C1 segment of cervical spinal cord (tissue), 14 donors: ENCODE data around the gene IMP4.

ENCODE experiments used
- DNase-seq, 14 donors: peaks; one replicate each; lab custom pipeline; 2025; lab: John Stamatoyannopoulos, UW

The IMP4 gene

DNA sequence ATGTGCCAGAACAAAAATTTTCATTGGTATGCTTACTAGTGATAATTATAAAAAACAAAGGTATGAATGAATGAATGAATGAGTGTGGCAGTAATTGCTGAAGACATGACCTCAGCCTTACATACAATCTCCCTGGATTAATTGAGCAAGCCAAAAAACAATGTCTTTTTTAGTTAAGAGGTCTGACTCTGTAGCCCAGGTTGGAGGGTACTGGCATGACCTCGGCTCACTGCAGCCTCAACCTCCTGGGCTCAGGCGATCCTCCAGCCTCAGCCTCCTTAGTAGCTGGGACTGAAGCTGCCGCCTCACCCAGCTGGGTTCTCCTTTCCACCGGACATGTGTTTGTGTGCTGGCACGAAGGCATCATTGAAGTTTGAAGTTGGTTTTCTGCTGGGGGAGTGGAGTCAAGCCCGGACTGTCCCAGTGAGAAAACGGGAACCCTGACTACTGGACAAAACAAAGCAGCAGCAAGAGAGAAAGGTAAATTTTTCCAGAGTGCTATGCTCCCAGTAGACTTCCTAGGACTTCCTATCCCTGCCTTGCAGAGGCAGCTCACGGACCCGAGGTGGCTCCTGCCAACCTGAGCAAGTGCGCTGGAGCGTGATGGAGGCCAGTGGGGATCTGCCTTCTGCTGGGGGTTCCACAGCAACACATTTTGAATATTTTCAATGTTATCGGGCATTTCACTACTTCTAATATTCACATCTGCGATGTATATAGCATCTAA lies 6.4 kb upstream of the IMP4 start:
- peak in 1 of 14 donors; percentile 48 for DNase-seq

DNA sequence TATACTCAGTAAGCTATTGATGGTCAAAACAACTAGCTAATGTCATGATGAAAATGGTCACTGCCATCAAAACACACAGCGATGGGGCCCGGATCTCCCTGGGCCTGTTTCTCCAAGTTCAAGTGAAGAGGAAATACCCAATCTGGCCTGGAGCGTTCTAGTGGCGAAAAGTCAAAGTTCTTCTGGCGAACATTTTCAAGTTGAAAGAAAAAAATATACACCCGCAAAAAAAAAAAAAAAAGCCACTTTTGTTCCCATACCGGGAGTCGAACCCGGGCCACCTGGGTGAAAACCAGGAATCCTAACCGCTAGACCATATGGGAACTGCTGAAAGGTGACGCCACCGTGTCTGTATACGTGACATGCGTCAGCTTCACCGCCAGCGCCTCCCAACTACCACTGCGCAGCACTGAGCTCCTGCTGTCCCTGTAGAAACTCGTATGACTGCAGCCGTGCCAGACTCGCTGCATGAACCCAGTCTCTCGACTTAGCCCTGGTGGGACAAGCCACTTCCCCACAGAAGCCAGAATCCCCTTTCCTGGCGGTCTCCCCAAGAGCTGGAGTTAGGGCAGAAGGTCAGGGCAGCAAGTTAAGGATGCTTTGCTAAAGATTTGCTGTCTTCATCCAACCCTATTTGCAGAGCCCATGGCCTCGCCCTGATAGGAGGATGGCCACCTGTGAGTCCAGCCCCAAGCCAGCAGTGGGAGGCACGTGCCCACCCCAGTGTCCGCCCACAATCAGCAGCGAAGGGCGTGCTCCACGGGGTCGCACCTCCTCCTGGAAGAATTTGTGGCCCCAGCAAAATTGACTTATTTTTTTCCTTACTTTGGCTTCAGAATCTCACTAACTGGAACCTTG lies 5.6 kb upstream of the IMP4 start:
- peak in 6 of 14 donors; percentile 6 to 89 (median 26) for DNase-seq

DNA sequence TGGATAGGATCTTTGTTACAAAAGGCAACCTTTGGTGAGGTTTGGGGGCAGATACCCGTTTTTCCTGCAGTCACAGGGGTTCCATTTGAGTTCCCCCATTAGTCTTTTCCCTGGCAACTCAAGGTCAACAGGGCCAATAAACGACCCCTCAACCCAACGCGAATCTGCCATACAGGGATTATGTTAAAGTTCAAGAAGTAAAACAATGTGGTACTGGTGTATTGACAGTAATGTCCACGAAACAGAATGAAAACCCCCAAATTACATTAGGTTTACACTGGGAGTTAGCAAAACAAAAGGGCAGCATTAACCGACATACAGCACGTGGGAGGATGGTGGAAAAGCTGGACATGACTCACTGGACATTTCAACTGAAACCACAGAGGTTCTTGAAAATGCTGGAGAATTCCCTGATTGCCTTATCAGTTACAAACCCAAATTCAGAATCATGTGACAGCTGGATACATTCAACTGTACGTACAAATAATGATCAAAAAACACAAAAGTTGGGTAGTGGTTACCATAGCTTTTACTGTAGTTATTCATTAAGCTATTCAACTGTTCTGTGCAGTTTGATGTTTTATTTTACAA lies 4.9 kb upstream of the IMP4 start:
- no peak for DNase-seq

DNA sequence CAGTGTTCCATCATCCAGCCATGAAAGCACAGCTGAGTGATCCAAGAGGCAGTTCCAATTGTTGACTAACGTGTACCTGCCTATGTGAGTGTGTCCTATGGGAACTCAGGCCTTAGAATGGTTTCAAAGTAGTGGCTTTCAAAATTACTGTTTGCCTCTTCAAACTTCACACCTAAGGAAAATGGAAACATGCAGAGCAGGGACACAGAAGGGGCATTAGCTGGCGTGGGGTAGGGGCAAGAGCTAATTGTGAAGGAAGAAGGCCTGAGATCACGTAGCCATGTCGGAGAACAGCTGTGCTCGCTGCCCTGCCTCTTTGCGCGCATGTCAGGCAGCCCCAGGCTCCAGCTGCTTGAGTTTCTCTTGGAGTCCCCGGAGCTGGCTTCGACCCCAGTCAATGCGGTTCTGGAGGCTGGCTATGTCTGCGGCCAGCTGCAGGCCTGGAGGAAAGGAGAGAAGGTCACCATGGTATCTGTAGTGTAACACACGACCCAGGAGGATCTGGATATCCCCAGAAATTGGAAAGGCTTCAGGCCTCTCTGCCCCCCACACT lies 3.8 kb upstream of the IMP4 start:
- no peak for DNase-seq

DNA sequence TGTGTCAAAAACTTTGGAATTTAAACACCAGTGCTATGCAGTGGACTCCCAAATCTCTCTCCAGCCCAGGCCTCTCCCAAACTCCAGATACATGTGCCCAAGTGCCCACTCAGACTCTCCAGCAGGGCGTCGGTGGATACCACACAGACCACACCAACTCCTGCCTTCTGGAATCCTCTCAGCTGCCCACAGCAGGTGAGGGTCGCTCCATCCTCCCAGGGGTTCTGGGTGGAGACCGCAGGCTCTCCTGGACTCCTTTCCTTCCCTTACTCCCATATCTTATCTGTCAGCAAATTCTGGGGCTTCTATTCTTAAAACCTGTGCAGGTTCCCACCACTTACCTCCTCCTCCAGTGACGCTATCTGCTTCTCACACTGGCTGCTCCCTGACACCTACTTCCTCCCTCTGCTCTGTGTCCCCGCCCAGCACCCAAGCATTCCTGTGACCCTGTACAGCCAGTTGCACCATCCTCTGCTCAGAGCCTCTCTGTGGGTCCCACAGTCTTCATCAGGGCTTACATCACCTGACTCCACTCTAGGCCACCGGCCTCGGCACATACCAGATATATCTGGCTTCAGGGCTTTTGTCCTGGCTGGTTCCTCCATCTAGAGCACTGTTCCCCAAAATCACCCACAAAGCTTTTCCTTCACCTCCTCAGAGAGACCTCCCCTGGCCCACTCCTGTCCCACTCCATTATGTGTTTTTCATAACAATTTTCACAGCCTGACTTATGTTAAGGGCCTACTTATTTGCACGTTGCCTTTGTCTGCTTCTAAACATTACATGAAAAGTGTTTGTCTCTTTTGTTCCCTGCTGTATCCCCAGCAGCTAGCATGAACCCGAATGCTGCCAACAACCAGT lies 2.6 kb upstream of the IMP4 start:
- no peak for DNase-seq

DNA sequence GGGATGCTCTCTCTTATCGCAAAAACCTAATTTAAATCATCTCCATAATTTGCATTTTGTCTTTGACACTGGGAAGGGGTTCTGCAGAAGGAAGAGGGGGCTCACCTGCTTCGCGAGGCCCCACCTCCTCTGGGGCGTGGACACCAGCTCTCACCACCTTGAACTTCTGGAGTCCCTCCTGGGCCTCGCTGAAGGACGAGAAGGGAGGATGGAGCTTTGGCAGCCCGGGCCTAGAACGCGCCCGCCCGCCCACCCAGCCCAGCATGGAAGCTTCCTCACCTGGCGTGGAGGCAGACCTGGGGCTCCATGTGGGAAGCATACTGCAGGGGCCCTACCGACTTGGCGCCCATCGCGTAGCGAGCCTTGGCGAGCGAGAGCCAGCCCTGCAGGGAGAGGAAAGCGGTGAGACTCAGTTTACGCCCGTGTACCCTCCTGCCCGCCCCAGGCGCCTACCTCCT lies 1.1 kb upstream of the IMP4 start:
- DNase-seq, result no peak

GRCh38 chr2:130342020-130342532 lies 621 bp upstream of the IMP4 start:
- DNase-seq, result peak; percentile 78 to 99 (median 88)

DNA sequence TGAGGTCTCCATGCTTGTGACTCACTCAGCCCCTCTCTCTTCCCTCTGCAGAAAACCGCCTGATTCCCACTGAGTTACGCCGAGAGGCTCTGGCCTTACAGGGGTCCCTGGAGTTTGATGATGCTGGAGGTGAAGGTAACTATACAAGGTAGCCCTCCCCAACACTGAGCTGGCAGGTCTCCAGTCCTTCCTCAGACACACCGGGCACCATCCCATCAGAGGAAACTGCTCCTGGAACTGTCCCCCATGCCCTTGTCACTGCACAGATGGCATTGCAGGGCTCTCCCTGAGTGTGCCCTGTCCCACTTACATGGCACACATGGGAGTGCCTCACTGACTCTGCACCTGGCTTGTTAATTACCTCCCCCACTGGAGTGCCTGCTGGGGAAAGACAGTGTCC lies 1.9 kb downstream of the IMP4 start:
- DNase-seq, result no peak

- no peak for DNase-seq
Observed at GRCh38 chr2:130345091-130345490, 2.4 kb downstream of the IMP4 start.

- DNase-seq, result no peak
Observed at GRCh38 chr2:130345611-130346010, 2.9 kb downstream of the IMP4 start.

DNA sequence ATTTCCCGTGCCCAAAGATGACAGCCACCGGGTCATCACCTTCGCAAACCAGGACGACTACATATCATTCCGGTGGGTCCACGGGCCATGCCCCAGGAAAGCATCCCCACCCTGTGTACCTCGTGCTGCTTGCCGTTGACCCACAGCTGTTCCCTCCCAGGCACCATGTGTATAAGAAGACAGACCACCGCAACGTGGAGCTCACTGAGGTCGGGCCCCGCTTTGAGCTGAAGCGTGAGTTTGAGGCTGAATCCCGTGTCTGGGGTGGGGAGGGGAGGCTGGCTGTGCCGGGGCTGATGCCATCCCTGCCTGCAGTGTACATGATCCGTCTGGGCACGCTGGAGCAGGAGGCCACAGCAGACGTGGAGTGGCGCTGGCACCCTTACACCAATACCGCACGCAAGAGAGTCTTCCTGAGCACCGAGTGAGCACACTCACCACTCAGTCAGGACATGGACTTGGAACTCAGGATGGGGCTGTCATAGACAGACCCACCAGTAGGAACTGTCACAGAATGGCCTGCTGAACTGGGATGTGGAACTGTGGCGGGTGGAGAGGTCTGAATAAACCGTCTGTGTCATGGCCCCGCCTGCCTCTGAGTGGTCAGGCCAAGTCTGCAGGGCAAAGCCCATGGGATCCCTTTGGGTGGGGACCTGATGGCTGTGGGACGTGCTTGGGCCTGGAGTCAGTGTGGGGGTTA lies 3.5 kb downstream of the IMP4 start:
- no peak for DNase-seq

DNA sequence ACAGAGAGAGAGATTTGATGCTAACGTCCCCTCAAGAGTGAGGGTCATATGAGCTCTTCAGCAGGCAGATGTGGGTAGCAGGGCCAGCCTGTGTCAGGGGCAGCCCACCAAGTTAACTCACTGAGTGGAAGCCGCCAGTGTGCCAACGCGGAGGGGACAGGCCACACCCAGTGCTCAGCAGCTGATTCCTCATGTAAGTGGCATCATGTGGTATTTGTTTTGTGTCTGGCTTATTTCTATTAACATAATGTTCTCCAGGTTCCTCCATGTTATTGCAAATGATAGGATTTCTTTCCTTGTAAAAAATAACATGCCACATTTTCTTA lies 4.0 kb downstream of the IMP4 start:
- no peak for DNase-seq

GRCh38 chr2:130347220-130347925 lies 4.7 kb downstream of the IMP4 start:
- DNase-seq, result no peak

GRCh38 chr2:130349174-130349573 lies 6.5 kb downstream of the IMP4 start:
- no peak for DNase-seq

GRCh38 chr2:130351711-130352110 lies 9.0 kb downstream of the IMP4 start:
- DNase-seq, result no peak

DNA sequence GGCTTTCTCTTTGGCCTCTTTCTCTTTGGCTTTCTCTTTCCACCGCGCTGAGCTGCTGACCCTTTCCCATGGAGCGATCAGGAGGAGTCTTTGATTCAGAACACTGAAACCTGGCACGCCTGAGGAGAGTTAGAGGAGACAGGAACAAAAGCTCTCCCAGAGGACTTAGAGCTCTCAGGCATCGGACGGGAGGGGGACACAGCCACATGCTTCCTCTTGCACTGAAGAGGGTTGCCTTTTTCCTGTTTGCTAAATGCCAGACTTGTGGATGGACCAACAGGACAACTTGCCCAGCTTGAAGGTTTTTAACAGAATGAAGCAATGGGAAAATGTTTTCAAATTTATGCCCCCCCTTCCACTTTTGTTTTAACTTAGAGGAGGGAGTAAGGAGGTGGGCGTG lies 9.5 kb downstream of the IMP4 start:
- no peak for DNase-seq

DNA sequence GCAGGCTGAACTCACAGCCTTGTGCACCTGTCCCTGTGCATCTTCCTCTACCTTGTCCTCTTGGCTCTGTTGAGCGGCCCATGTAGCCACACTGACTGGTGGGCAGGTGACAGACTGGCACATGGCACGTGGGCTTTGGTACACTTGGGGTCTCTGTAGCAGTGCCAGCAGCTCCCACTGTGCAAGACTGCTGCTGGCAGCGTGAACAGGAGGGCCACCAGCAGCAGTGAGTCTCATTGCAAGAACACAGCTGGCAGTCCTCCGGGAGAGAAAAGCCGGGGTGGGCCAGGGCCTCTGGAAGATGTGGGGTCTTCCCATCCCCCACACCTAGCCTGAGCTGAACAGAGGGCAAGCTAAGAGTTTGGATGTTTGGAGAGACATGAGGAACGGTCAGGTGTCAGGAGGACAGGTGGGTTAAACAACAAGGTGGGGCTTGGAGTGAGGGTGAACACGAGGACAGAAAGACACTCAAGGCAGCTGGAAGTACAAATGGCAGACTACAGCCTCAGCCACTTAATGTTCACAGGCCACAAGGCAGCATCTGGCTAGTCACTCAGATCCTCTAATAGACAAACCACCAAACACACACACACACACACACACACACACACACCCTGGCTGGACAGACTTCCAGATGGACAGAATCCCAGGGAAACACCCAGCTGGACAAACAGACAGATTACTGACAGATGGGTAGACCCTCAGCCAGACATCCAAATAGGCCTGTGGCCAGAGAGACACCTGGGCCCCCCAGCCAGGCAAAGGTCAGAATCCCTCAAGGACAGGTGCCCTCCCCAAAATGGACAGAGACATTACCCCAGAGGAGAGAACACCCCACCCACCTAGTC lies 10.8 kb downstream of the IMP4 start:
- no peak for DNase-seq

- no peak for DNase-seq
Observed at GRCh38 chr2:130354139-130354428, 11.4 kb downstream of the IMP4 start.

- DNase-seq, result no peak
Observed at GRCh38 chr2:130355172-130355577, 12.5 kb downstream of the IMP4 start.
